OCI-LY3 (cell line): ENCODE data around the gene KCTD13.
"Not testable (repeated sequence)": the region's sequence is repeated elsewhere in the genome, so short reads cannot be mapped to it uniquely, and the experiment has no call there.

ENCODE experiments used
- H2AFZ ChIP-seq: fragments of 200-600, 300-600 bp; shearing (Covaris generic); 2 replicates; pipeline ENCODE4 v1.6.0; 2014; ENCODE audit warnings: antibody characterized with exemption, low read depth, low read length
- H3K27ac ChIP-seq: fragments of 200-600, 300-600 bp; sonication (generic); 2 replicates; pipeline ENCODE4 v1.5.1; 2014; ENCODE audit warnings: mild to moderate bottlenecking, low read length, moderate library complexity, mixed read lengths
- H3K27me3 ChIP-seq: fragments of 200-600, 300-600 bp; sonication (generic); 2 replicates; pipeline ENCODE4 v1.6.1; 2014; ENCODE audit warnings: low read depth, low read length, mixed read lengths
- H3K36me3 ChIP-seq: fragments of 200-600, 300-600 bp; sonication (generic); replicated peaks from 2 replicates; pipeline ENCODE3; 2014; ENCODE audit warnings: low read depth, low read length, mixed read lengths
- H3K4me1 ChIP-seq: fragments of 300-600, 200-600 bp; sonication (generic); 2 replicates; pipeline ENCODE4 v1.6.1; 2014; ENCODE audit warnings: low read length, mixed read lengths
- H3K4me2 ChIP-seq: fragments of 200-600, 300-600 bp; sonication (generic); 2 replicates; pipeline ENCODE4 v1.6.1; 2014; ENCODE audit warnings: low read length, mixed read lengths
- H3K4me3 ChIP-seq: fragments of 300-600, 200-600 bp; sonication (generic); 2 replicates; pipeline ENCODE4 v1.5.1; 2014; ENCODE audit warnings: antibody characterized with exemption, mild to moderate bottlenecking, low read length, moderate library complexity
- H3K79me2 ChIP-seq: fragments of 300-600, 200-600 bp; shearing (Covaris generic); 2 replicates; pipeline ENCODE4 v1.6.1; 2014; ENCODE audit warnings: mild to moderate bottlenecking, low read length, mixed read lengths
- H3K9ac ChIP-seq: fragments of 300-600, 200-600 bp; shearing (Covaris generic); 2 replicates; pipeline ENCODE4 v1.6.0; 2014; ENCODE audit warnings: mild to moderate bottlenecking, low read length, moderate library complexity
- H3K9me3 ChIP-seq: fragments of 200-600, 300-600 bp; shearing (Covaris generic); 2 replicates; pipeline ENCODE4 v1.6.1; 2014; ENCODE audit warnings: low read length, mixed read lengths; ENCODE audit not compliant: insufficient read depth
- H4K20me1 ChIP-seq: fragments of 200-600, 300-600 bp; sonication (generic); 2 replicates; pipeline ENCODE4 v1.6.1; 2016; ENCODE audit warnings: low read length, mixed read lengths; ENCODE audit not compliant: insufficient read depth
- EZH2phosphoT487 ChIP-seq: fragments of 200-600 bp; shearing (Covaris generic); IDR thresholded peaks from 2 replicates; pipeline ENCODE4 v1.6.1; 2018; ENCODE audit warnings: antibody characterized with exemption, mixed run types, low read depth
- TF ChIP-seq, protein P1 (sequence below): fragments of 200-600, 300-600 bp; sonication (generic); IDR thresholded peaks from 2 replicates; pipeline ENCODE4 v1.5.1; 2014; ENCODE audit warnings: antibody characterized with exemption, low read length, low read depth

Gene KCTD13

DNA sequence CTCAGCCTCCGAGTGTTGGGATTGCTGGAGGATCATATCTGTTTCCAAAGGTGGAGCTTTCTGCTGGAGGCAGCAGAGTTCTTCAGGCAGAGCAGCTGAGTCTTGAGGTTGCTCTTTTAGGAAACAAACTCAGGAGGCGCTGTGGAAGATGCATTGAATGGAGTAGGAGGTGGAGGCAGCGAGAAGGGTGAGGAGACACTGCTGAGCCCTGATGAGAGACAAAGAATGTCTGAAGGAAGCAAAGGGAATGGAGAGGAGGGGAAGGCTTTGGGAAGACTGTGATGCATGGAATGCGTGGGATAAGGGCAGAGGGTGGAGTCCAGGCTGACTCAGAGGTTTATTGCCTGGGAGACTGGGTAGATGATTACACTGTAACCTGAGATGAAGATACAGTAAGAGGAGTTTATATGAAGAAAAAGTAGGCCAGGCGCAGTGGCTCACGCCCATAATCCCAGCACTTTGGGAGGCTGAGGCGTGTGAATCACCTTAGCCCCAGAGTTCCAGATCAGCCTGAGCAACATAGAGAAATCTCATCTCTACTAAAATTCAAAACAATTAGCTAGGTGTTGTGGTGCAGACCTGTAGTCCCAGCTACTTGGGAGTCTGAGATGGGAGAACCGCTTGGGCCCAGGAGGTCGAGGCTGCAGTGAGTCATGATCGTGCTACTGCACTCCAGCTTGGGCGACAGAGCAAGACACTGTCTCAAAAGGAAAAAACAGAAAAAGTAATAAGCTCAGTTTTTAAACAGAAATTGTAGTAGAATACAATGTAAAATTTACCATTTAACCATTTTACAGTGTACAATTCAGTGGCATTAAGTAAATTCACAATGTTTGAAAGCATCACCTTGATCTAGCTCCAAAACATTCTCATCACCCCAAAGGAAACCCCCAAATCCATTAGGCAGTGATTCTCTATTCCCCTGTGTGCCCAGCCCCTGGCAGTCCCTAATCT, 18.1 kb upstream of the KCTD13 start:
- no peaks in the 10 kb centered on the region for H3K36me3 ChIP-seq
- no peaks in the 10 kb centered on the region for H4K20me1 ChIP-seq
- TF ChIP-seq, protein P1, sequence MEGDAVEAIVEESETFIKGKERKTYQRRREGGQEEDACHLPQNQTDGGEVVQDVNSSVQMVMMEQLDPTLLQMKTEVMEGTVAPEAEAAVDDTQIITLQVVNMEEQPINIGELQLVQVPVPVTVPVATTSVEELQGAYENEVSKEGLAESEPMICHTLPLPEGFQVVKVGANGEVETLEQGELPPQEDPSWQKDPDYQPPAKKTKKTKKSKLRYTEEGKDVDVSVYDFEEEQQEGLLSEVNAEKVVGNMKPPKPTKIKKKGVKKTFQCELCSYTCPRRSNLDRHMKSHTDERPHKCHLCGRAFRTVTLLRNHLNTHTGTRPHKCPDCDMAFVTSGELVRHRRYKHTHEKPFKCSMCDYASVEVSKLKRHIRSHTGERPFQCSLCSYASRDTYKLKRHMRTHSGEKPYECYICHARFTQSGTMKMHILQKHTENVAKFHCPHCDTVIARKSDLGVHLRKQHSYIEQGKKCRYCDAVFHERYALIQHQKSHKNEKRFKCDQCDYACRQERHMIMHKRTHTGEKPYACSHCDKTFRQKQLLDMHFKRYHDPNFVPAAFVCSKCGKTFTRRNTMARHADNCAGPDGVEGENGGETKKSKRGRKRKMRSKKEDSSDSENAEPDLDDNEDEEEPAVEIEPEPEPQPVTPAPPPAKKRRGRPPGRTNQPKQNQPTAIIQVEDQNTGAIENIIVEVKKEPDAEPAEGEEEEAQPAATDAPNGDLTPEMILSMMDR, result no peak
- TF ChIP-seq EZH2phosphoT487, result no peak
- H2AFZ ChIP-seq, result no peak overlapping the region
- H3K9me3 ChIP-seq, result no peaks in the 10 kb centered on the region
- no peak overlapping the region for H3K9ac ChIP-seq
- H3K4me1 ChIP-seq, result no peaks in the 10 kb centered on the region; the same call in 1 of the 2 replicates
- H3K27me3 ChIP-seq, result no peaks in the 10 kb centered on the region
- H3K4me3 ChIP-seq, result peak overlapping the region; percentile 44; the same call in 1 of the 2 replicates
- no peaks in the 10 kb centered on the region for H3K79me2 ChIP-seq
- no peak overlapping the region for H3K27ac ChIP-seq
- H3K4me2 ChIP-seq, result peak overlapping the region; percentile 28; the same call in 1 of the 2 replicates

DNA sequence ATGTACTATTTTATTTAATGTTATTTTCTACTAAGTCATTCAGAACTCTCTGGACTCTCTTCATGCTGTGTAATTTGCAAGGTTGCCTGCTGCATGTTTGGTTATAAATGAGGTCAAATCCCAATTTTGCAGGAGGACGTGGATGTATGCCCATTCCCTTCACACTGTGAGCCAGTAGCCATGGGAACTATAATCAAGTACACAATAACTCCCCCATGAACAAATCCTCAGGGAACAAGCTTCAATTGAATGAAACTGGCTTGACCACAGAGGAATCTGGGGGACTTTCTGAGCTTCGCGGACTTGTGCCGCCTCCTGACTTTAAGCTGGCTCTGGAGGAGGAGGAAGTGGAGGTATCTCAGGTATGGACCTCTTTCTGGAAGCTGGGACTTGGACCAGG, 14.6 kb upstream of the KCTD13 start:
- TF ChIP-seq, protein P1, result no peak
- no peak for TF ChIP-seq EZH2phosphoT487
- H4K20me1 ChIP-seq, result no peaks in the 10 kb centered on the region
- no peak overlapping the region for H2AFZ ChIP-seq
- no peaks in the 10 kb centered on the region for H3K79me2 ChIP-seq
- no peak overlapping the region for H3K4me2 ChIP-seq
- H3K9ac ChIP-seq, result no peak overlapping the region
- H3K27me3 ChIP-seq, result no peaks in the 10 kb centered on the region
- no peak overlapping the region for H3K4me3 ChIP-seq
- no peaks in the 10 kb centered on the region; the same call in 1 of the 2 replicates for H3K4me1 ChIP-seq
- no peaks in the 10 kb centered on the region for H3K36me3 ChIP-seq
- no peaks in the 10 kb centered on the region for H3K9me3 ChIP-seq
- H3K27ac ChIP-seq, result no peak overlapping the region

DNA sequence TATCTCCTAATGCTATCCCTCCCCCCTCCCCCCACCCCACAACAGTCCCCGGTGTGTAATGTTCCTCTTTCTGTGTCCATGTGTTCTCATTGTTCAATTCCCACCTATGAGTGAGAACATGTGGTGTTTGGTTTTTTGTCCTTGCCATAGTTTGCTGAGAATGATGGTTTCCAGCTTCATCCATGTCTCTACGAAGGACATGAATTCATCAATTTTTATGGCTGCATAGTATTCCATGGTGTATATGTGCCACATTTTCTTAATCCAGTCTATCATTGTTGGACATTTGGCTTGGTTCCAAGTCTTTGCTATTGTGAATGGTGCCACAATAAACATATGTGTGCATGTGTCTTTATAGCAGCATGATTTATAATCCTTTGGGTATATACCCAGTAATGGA, 5.7 kb upstream of the KCTD13 start:
- H3K9ac ChIP-seq, H3K27ac ChIP-seq, H2AFZ ChIP-seq, H3K4me2 ChIP-seq, H4K20me1 ChIP-seq, H3K4me1 ChIP-seq, H3K79me2 ChIP-seq, H3K4me3 ChIP-seq, H3K9me3 ChIP-seq, H3K27me3 ChIP-seq, H3K36me3 ChIP-seq: not testable (repeated sequence)

- Histone ChIP-seq H3K4me1 (peaks cover 17% of the 10 kb centered on the region), H3K27me3 (no peaks in the 10 kb centered on the region), H3K79me2 (peaks cover 15% of the 10 kb centered on the region), H2AFZ (no peak overlapping the region), H3K27ac (no peak overlapping the region), H3K4me3 (peak overlapping the region; percentile 79), H3K9me3 (no peaks in the 10 kb centered on the region), H3K4me2 (peak overlapping the region; percentile 85), H4K20me1 (no peaks in the 10 kb centered on the region), H3K9ac (peak overlapping the region; percentile 78; the same call in 1 of the 2 replicates), H3K36me3 (no peaks in the 10 kb centered on the region)
- no peak for TF ChIP-seq EZH2phosphoT487
- TF ChIP-seq, protein P1, result no peak
Observed at GRCh38 chr16:29927070-29927905, 1.3 kb upstream of the KCTD13 start.
